Measurements from ENCODE around the gene TPGS2.
"Not testable (repeated sequence)": the region's sequence is repeated elsewhere in the genome, so short reads cannot be mapped to it uniquely, and the experiment has no call there.

Gene TPGS2

GRCh38 chr18:36819621-36820020 lies 9.2 kb downstream of the TPGS2 start:
- DNase-seq = no peak

- DNase-seq = no peak
Measured at GRCh38 chr18:36818652-36819051, 10.2 kb downstream of the TPGS2 start.

GRCh38 chr18:36817039-36817438 lies 11.8 kb downstream of the TPGS2 start:
- no peak for DNase-seq

GRCh38 chr18:36816096-36816495 lies 12.7 kb downstream of the TPGS2 start:
- not testable (repeated sequence) for DNase-seq

- no peak for DNase-seq
Measured at GRCh38 chr18:36814994-36815393, 13.8 kb downstream of the TPGS2 start.

- DNase-seq = no peak
Measured at GRCh38 chr18:36813824-36814223, 15.0 kb downstream of the TPGS2 start.

GRCh38 chr18:36813101-36813775 lies 15.6 kb downstream of the TPGS2 start:
- no peak for DNase-seq

- no peak for DNase-seq
Measured at GRCh38 chr18:36812678-36813077, 16.1 kb downstream of the TPGS2 start.

GRCh38 chr18:36811955-36812354 lies 16.8 kb downstream of the TPGS2 start:
- DNase-seq = no peak

GRCh38 chr18:36811430-36811829 lies 17.4 kb downstream of the TPGS2 start:
- DNase-seq = no peak

GRCh38 chr18:36809590-36810381 lies 19.0 kb downstream of the TPGS2 start:
- no peak for DNase-seq

- DNase-seq = no peak
Measured at GRCh38 chr18:36808681-36809080, 20.1 kb downstream of the TPGS2 start.

GRCh38 chr18:36805105-36805504 lies 23.7 kb downstream of the TPGS2 start:
- no peak for DNase-seq

- no peak for DNase-seq
Measured at GRCh38 chr18:36798738-36799473, 29.9 kb downstream of the TPGS2 start.

GRCh38 chr18:36792634-36793283 lies 36.0 kb downstream of the TPGS2 start:
- DNase-seq = no peak

- DNase-seq = no peak
Measured at GRCh38 chr18:36786686-36787085, 42.1 kb downstream of the TPGS2 start.

GRCh38 chr18:36783792-36784191 lies 45.0 kb downstream of the TPGS2 start:
- DNase-seq = no peak

- no peak for DNase-seq
Measured at GRCh38 chr18:36782710-36783109, 46.1 kb downstream of the TPGS2 start.

GRCh38 chr18:36780748-36781147 lies 48.1 kb downstream of the TPGS2 start:
- no peak for DNase-seq

GRCh38 chr18:36777566-36777965 lies 51.2 kb downstream of the TPGS2 start:
- no peak for DNase-seq

- DNase-seq = no peak
Measured at GRCh38 chr18:36776650-36777049, 52.2 kb downstream of the TPGS2 start.

GRCh38 chr18:36775396-36775795 lies 53.4 kb downstream of the TPGS2 start:
- DNase-seq = no peak

- no peak for DNase-seq
Measured at GRCh38 chr18:36772241-36772723, 56.5 kb downstream of the TPGS2 start.

Data from activated CD4-positive, CD25-positive, alpha-beta regulatory T cell treated with anti-CD3 and anti-CD28 coated beads, Interleukin-2, amount 50 U/mL, for 72 hours (primary cell).